Body of pancreas (tissue), 4 donors: ENCODE measurements around the gene NPIPB2. TPM values are rescaled to one million over a fixed set of nuclear protein-coding genes. Genes with fewer than 3 reads are reported as not detected.
"Not testable (repeated sequence)": the region's sequence is repeated elsewhere in the genome, so short reads cannot be mapped to it uniquely, and the experiment has no call there.

Source experiments
- ATAC-seq: fragments of 150-250 bp; one replicate; pipeline ENCODE4 v1.9.1; 2016
- DNase-seq, 4 donors: peaks; one replicate each; pipeline ENCODE4 v3.0.0-alpha.2; 2019
- H3K27ac ChIP-seq, 4 donors: fragments of 200-600 bp; sonication (generic); 1 replicate in 3 of 4; 2 replicates in 1 of 4; pipeline versions ENCODE4 v1.5.1 to v1.6.1; 2016 to 2019; ENCODE audit warnings: mild to moderate bottlenecking in 1 of 4, mixed read lengths in 1 of 4, moderate library complexity in 1 of 4
- H3K27me3 ChIP-seq, 2 donors: fragments of 200-600 bp; sonication (generic); one replicate each; pipeline ENCODE4 v1.6.0; 2016; ENCODE audit warnings: mild to moderate bottlenecking in 1 of 2
- H3K36me3 ChIP-seq, 2 donors: fragments of 200-600 bp; sonication (generic); replicated peaks in 1 of 2; 2 replicates each; pipeline ENCODE4 v1.5.1; 2016; ENCODE audit warnings: low read depth in 2 of 2; ENCODE audit not compliant: insufficient read depth in 1 of 2
- H3K4me1 ChIP-seq: fragments of 200-600 bp; sonication (generic); one replicate; pipeline ENCODE4 v1.6.0; 2016
- H3K4me3 ChIP-seq, 2 donors: fragments of 200-600 bp; sonication (generic); 1 replicate in 1 of 2; 2 replicates in 1 of 2; pipeline ENCODE4 v1.5.1; 2016 to 2019
- H3K9me3 ChIP-seq, 3 donors: fragments of 200-600 bp; sonication (generic); 1 replicate in 2 of 3; 2 replicates in 1 of 3; pipeline ENCODE4 v1.5.1; 2016
- POLR2A ChIP-seq, 3 donors: fragments of 450-650 bp; IDR thresholded peaks; one replicate each; pipeline ENCODE4 v1.6.1; 2016; ENCODE audit warnings: antibody characterized with exemption in 3 of 3, mild to moderate bottlenecking in 2 of 3
- WGBS, 2 donors: methylation state at CpG; one replicate each; pipeline ENCODE4 v1.1.5; 2017; 5-methylcytosine and 5-hydroxymethylcytosine counted together
- intact Hi-C: fragments of 100-400 bp; cut with DNase I; formaldehyde crosslinking; loops from one replicate; pipeline ENCODE4 v1.15.1; 2023
- total RNA-seq, 2 donors: library from RNA; depleted of rRNA; stranded (reverse); fragments of >200 nt; gene quantifications; one replicate each; pipeline ENCODE4 v1.1.0, GENCODE V29; 2016
- TF ChIP-seq, protein P1 (sequence below), 7 experiments: fragments of 450-650 bp in 4 of 7; fragments of 200-600 bp in 3 of 7; sonication (generic) in 3 of 7; IDR thresholded peaks; one replicate each; pipeline ENCODE4 v1.5.1; 2016 to 2019; ENCODE audit warnings: antibody characterized with exemption in 7 of 7

Gene NPIPB2
- total RNA-seq, 2 donors from 2014 or later = 1.8 to 2.3 TPM

GRCh38 chr16:11976850-11977375, 35.1 kb upstream of the NPIPB2 start:
- H3K4me3 ChIP-seq = peak overlapping the region; percentile 44 to 99
- no peaks in the 10 kb centered on the region for H3K27me3 ChIP-seq
- intact Hi-C loops = no loop called here
- H3K9me3 ChIP-seq = no peaks in the 10 kb centered on the region
- no peak for DNase-seq
- H3K4me1 ChIP-seq = peaks cover 20% of the 10 kb centered on the region
- 0 to 1% methylated on average over 11 to 22 of the region's 22 CpGs for WGBS, 2 donors
- H3K27ac ChIP-seq = peak overlapping the region in 3 of 4 donors; percentile 51 to 68 (median 60)
- no peak for TF ChIP-seq POLR2A (IDR thresholded peaks at IDR 0.05)
- TF ChIP-seq, protein P1, sequence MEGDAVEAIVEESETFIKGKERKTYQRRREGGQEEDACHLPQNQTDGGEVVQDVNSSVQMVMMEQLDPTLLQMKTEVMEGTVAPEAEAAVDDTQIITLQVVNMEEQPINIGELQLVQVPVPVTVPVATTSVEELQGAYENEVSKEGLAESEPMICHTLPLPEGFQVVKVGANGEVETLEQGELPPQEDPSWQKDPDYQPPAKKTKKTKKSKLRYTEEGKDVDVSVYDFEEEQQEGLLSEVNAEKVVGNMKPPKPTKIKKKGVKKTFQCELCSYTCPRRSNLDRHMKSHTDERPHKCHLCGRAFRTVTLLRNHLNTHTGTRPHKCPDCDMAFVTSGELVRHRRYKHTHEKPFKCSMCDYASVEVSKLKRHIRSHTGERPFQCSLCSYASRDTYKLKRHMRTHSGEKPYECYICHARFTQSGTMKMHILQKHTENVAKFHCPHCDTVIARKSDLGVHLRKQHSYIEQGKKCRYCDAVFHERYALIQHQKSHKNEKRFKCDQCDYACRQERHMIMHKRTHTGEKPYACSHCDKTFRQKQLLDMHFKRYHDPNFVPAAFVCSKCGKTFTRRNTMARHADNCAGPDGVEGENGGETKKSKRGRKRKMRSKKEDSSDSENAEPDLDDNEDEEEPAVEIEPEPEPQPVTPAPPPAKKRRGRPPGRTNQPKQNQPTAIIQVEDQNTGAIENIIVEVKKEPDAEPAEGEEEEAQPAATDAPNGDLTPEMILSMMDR (IDR thresholded peaks at IDR 0.05) = no peak
- H3K36me3 ChIP-seq = no peaks in the 10 kb centered on the region
- no peak for ATAC-seq

DNA sequence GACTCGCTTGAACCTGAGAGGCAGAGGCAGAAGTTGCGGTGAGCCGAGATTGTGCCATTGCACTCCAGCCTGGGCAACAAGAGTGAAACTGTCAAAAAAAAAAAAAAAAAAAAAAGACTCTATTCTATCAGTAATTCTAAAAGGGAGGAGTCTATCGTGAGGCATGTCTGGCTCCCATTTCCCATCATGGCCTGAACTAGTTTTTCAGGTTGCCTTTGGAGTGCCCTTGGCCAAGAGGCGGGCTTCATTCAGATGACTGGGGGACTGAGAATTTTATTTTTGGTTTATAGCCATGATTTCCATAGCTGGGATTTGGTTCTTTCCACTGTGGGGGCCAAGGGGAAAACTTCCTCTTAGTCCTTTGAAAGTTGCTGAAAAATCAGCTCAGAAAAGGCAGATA, 31.2 kb upstream of the NPIPB2 start:
- Histone ChIP-seq H3K4me1 (peaks cover 19% of the 10 kb centered on the region), H3K36me3 (no peaks in the 10 kb centered on the region), H3K27me3 (no peaks in the 10 kb centered on the region), H3K9me3 (no peaks in the 10 kb centered on the region), H3K4me3 (no peak overlapping the region), H3K27ac (no peak overlapping the region)
- DNase-seq (no peak), ATAC-seq (no peak)
- TF ChIP-seq POLR2A (IDR thresholded peaks at IDR 0.05) = no peak
- TF ChIP-seq, protein P1 (IDR thresholded peaks at IDR 0.05) = no peak
- WGBS, 2 donors = 74% methylated on average over 5 of the region's 5 CpGs
- intact Hi-C loops = no loop called here

DNA sequence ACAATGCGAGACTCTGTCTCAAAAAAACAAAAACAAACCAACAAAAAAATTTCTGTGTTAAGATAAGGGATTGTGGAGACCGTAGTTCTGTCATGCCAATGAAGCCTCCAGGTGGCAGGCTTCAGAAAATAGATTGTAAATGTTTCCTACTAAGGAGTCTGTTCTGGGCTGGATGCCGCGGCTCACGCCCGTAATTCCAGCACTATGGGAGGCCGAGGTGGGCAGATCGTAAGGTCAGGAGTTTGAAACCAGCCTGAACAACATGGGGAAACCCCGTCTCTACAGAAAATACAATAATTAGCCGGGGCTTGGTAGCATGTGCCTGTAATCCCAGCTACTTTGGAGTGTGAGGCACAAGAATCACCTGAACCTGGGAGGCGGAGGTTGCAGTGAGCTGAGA, 30.3 kb upstream of the NPIPB2 start:
- TF ChIP-seq, protein P1 (IDR thresholded peaks at IDR 0.05) = peak in 2 of 7 experiments; percentile 13 to 30
- no peak for TF ChIP-seq POLR2A (IDR thresholded peaks at IDR 0.05)
- H3K27ac ChIP-seq = no peak overlapping the region
- H3K27me3 ChIP-seq = no peaks in the 10 kb centered on the region
- 58 to 63% methylated on average over 11 of the region's 11 CpGs for WGBS, 2 donors
- ATAC-seq = no peak
- no peak overlapping the region for H3K4me3 ChIP-seq
- intact Hi-C loops = no loop called here
- peaks cover 9% of the 10 kb centered on the region for H3K4me1 ChIP-seq
- peak in 1 of 4 donors; percentile 16 for DNase-seq
- no peaks in the 10 kb centered on the region for H3K9me3 ChIP-seq
- no peaks in the 10 kb centered on the region for H3K36me3 ChIP-seq

DNA sequence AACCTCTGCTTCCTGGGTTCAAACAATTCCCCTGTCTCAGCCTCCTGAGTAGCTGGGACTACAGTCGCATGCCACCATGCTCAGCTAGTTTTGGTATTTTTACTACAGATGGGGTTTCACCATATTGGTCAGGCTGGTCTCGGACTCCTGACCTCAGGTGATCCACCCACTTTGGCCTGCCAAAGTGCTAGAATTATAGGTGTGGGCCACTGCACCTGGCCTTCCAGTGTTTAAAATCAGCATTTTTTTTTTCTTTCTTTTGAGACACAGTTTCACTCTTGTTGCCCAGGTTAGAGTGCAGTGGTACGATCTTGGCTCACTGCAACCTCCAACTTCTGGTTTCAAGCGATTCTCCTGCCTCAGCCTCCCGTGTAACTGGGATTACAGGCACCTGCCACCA, 28.4 kb upstream of the NPIPB2 start:
- H3K9me3 ChIP-seq, H3K36me3 ChIP-seq: not testable (repeated sequence)
- 93 to 94% methylated on average over 5 of the region's 5 CpGs for WGBS, 2 donors

GRCh38 chr16:11968577-11968976, 26.7 kb upstream of the NPIPB2 start:
- H3K4me3 ChIP-seq = no peak overlapping the region
- H3K27me3 ChIP-seq = no peaks in the 10 kb centered on the region
- no peak overlapping the region for H3K27ac ChIP-seq
- TF ChIP-seq POLR2A (IDR thresholded peaks at IDR 0.05) = no peak
- TF ChIP-seq, protein P1 (IDR thresholded peaks at IDR 0.05) = no peak
- intact Hi-C loops = no loop called here
- WGBS, 2 donors = 79 to 83% methylated on average over 3 of the region's 3 CpGs
- H3K36me3 ChIP-seq = no peaks in the 10 kb centered on the region
- ATAC-seq (no peak), DNase-seq (no peak)
- no peaks in the 10 kb centered on the region for H3K9me3 ChIP-seq
- no peaks in the 10 kb centered on the region for H3K4me1 ChIP-seq

More for the DNA sequence above, 28.4 kb upstream of the NPIPB2 start:
- H3K4me3 ChIP-seq, H3K27ac ChIP-seq, intact Hi-C loops, ATAC-seq, H3K27me3 ChIP-seq, H3K4me1 ChIP-seq, DNase-seq: not testable (repeated sequence)
